SK-N-MC (cell line): Measurements from ENCODE around the gene ACP4.
"Not testable (repeated sequence)": the region's sequence is repeated elsewhere in the genome, so short reads cannot be mapped to it uniquely, and the experiment has no call there.

Source experiments
- DNase-seq: peaks from one replicate; pipeline ENCODE4 v3.0.0-alpha.2; 2011; ENCODE audit warnings: low read depth, low spot score
- H3K27ac ChIP-seq: fragments of 200-600 bp; sonication (generic); 2 replicates; pipeline ENCODE4 v1.5.1; 2016; ENCODE audit warnings: mixed run types
- H3K36me3 ChIP-seq: fragments of 200-600 bp; sonication (generic); 2 replicates; pipeline ENCODE4 v1.6.1; 2017; ENCODE audit warnings: antibody characterized with exemption, low read length, mixed read lengths; ENCODE audit not compliant: insufficient read depth
- H3K4me3 ChIP-seq: fragments of 200-600 bp; sonication (generic); 2 replicates; pipeline ENCODE4 v1.5.1; 2016
- H3K9ac ChIP-seq: fragments of 200-600 bp; sonication (generic); 2 replicates; pipeline ENCODE4 v1.8.0; 2017; ENCODE audit warnings: mixed run types, mixed read lengths; ENCODE audit not compliant: insufficient read length
- H3K9me3 ChIP-seq: fragments of 200-600 bp; sonication (generic); 2 replicates; pipeline ENCODE4 v1.6.1; 2017; ENCODE audit warnings: low read depth, mild to moderate bottlenecking, antibody characterized with exemption, low read length, moderate library complexity, mixed read lengths
- EZH2 ChIP-seq: fragments of 200-600 bp; sonication (generic); IDR thresholded peaks from one replicate; pipeline ENCODE4 v1.6.1; 2017; ENCODE audit warnings: antibody characterized with exemption
- FOXP2 ChIP-seq: optimal IDR thresholded peaks from 2 replicates; pipeline ENCODE3; 2011; ENCODE audit warnings: mild to moderate bottlenecking, moderate library complexity; ENCODE audit not compliant: insufficient read depth; ENCODE audit errors: extremely low read length, control extremely low read depth
- POLR2AphosphoS5 ChIP-seq: IDR thresholded peaks from 2 replicates; pipeline ENCODE4 v1.6.1; 2012; ENCODE audit warnings: mild to moderate bottlenecking, low read depth, low read length, borderline replicate concordance

The ACP4 gene

GRCh38 chr19:50790396-50790795, at the start of gene ACP4:
TSS of gene ACP4 (plus strand) at chr19:50790415. CDS start at chr19:50790415, 0 bp downstream.
- H3K27ac ChIP-seq = no peak within 1 kb of the TSS
- H3K9me3 ChIP-seq = no peaks in the 10 kb centered on the region
- H3K36me3 ChIP-seq = no peaks in the 10 kb centered on the region
- TF ChIP-seq FOXP2 (no peak), POLR2AphosphoS5 (no peak), EZH2 (no peak)
- no peak within 1 kb of the TSS for H3K4me3 ChIP-seq
- DNase-seq = no peak
- no peak within 1 kb of the TSS for H3K9ac ChIP-seq

GRCh38 chr19:50741179-50741933, 48.9 kb upstream of the ACP4 start:
- H3K4me3 ChIP-seq = no peak overlapping the region
- no peaks in the 10 kb centered on the region for H3K9me3 ChIP-seq
- no peak for DNase-seq
- peak overlapping the region; percentile 99 for H3K27ac ChIP-seq
- no peak for TF ChIP-seq EZH2
- no peak for TF ChIP-seq FOXP2
- no peak for TF ChIP-seq POLR2AphosphoS5
- H3K36me3 ChIP-seq = no peaks in the 10 kb centered on the region
- no peak overlapping the region for H3K9ac ChIP-seq

- TF ChIP-seq EZH2 (no peak), FOXP2 (no peak), POLR2AphosphoS5 (no peak)
- H3K36me3 ChIP-seq = no peaks in the 10 kb centered on the region
- no peak for DNase-seq
- H3K4me3 ChIP-seq = no peak overlapping the region
- no peak overlapping the region for H3K9ac ChIP-seq
- no peak overlapping the region for H3K27ac ChIP-seq
- no peaks in the 10 kb centered on the region for H3K9me3 ChIP-seq
Observed at GRCh38 chr19:50743537-50743936, 46.7 kb upstream of the ACP4 start.

- TF ChIP-seq FOXP2 (no peak), POLR2AphosphoS5 (no peak), EZH2 (no peak)
- Histone ChIP-seq H3K4me3 (no peak overlapping the region), H3K36me3 (no peaks in the 10 kb centered on the region), H3K9me3 (no peaks in the 10 kb centered on the region), H3K27ac (no peak overlapping the region), H3K9ac (no peak overlapping the region)
- DNase-seq = no peak
Observed at GRCh38 chr19:50745221-50745620, 45.0 kb upstream of the ACP4 start.

GRCh38 chr19:50747141-50747540, 43.1 kb upstream of the ACP4 start:
- not testable (repeated sequence) for H3K4me3 ChIP-seq, H3K9me3 ChIP-seq, DNase-seq, H3K27ac ChIP-seq, H3K9ac ChIP-seq, H3K36me3 ChIP-seq

GRCh38 chr19:50749490-50749889, 40.7 kb upstream of the ACP4 start:
- H3K27ac ChIP-seq = no peak overlapping the region
- DNase-seq = no peak

GRCh38 chr19:50750010-50750409, 40.2 kb upstream of the ACP4 start:
- no peak for TF ChIP-seq EZH2
- no peak for TF ChIP-seq POLR2AphosphoS5
- TF ChIP-seq FOXP2 = no peak
- H3K9ac ChIP-seq = no peak overlapping the region
- no peaks in the 10 kb centered on the region for H3K9me3 ChIP-seq
- no peak for DNase-seq
- no peak overlapping the region for H3K4me3 ChIP-seq
- no peak overlapping the region for H3K27ac ChIP-seq
- H3K36me3 ChIP-seq = no peaks in the 10 kb centered on the region

More at GRCh38 chr19:50749490-50749889, 40.7 kb upstream of the ACP4 start:
- no peak overlapping the region for H3K9ac ChIP-seq
- TF ChIP-seq FOXP2 = no peak
- no peak for TF ChIP-seq EZH2
- TF ChIP-seq POLR2AphosphoS5 = no peak
- H3K4me3 ChIP-seq = no peak overlapping the region
- no peaks in the 10 kb centered on the region for H3K9me3 ChIP-seq
- H3K36me3 ChIP-seq = no peaks in the 10 kb centered on the region

- no peak for TF ChIP-seq FOXP2
- no peak for TF ChIP-seq EZH2
- no peak for TF ChIP-seq POLR2AphosphoS5
- no peak for DNase-seq
- Histone ChIP-seq H3K36me3 (no peaks in the 10 kb centered on the region), H3K27ac (no peak overlapping the region), H3K9ac (no peak overlapping the region), H3K4me3 (no peak overlapping the region), H3K9me3 (no peaks in the 10 kb centered on the region)
Observed at GRCh38 chr19:50753879-50754278, 36.3 kb upstream of the ACP4 start.

GRCh38 chr19:50756244-50756643, 34.0 kb upstream of the ACP4 start:
- not testable (repeated sequence) for H3K4me3 ChIP-seq, H3K9me3 ChIP-seq, H3K9ac ChIP-seq, H3K27ac ChIP-seq, DNase-seq, H3K36me3 ChIP-seq

GRCh38 chr19:50757624-50758023, 32.6 kb upstream of the ACP4 start:
- not testable (repeated sequence) for DNase-seq

GRCh38 chr19:50759076-50759475, 31.1 kb upstream of the ACP4 start:
- not testable (repeated sequence) for H3K9me3 ChIP-seq, DNase-seq, H3K27ac ChIP-seq, H3K4me3 ChIP-seq, H3K36me3 ChIP-seq, H3K9ac ChIP-seq

More at GRCh38 chr19:50757624-50758023, 32.6 kb upstream of the ACP4 start:
- not testable (repeated sequence) for H3K9me3 ChIP-seq, H3K27ac ChIP-seq, H3K4me3 ChIP-seq, H3K9ac ChIP-seq, H3K36me3 ChIP-seq
